HEK293 (cell line): ENCODE results near the gene SLC8A3.

Source experiments
- ZEB2 ChIP-seq: fragments of 450-650 bp; formaldehyde crosslinking; IDR thresholded peaks from 2 replicates; pipeline ENCODE4 v1.5.1; 2016; ENCODE audit warnings: missing biosample characterization, missing genetic modification characterization
- ZFP37 ChIP-seq: fragments of 450-650 bp; formaldehyde crosslinking; IDR thresholded peaks from 2 replicates; pipeline ENCODE4 v1.5.1; 2016; ENCODE audit warnings: missing biosample characterization, missing genetic modification characterization
- ZNF10 ChIP-seq: fragments of 450-650 bp; formaldehyde crosslinking; IDR thresholded peaks from 2 replicates; pipeline ENCODE4 v1.5.1; 2017; ENCODE audit warnings: missing biosample characterization, missing genetic modification characterization
- ZNF146 ChIP-seq: fragments of 450-650 bp; formaldehyde crosslinking; IDR thresholded peaks from 2 replicates; pipeline ENCODE4 v1.5.1; 2016; ENCODE audit warnings: missing biosample characterization, missing genetic modification characterization
- ZNF169 ChIP-seq: fragments of 450-650 bp; formaldehyde crosslinking; IDR thresholded peaks from 2 replicates; pipeline ENCODE4 v1.5.1; 2016; ENCODE audit warnings: missing biosample characterization, missing genetic modification characterization
- ZNF585B ChIP-seq: fragments of 450-650 bp; formaldehyde crosslinking; IDR thresholded peaks from 2 replicates; pipeline ENCODE4 v1.5.1; 2016; ENCODE audit warnings: missing biosample characterization, missing genetic modification characterization
- TF ChIP-seq, protein P1 (sequence below): fragments of 450-650 bp; formaldehyde crosslinking; IDR thresholded peaks from 2 replicates; pipeline ENCODE4 v1.5.1; 2016; ENCODE audit warnings: missing biosample characterization, missing genetic modification characterization
- TF ChIP-seq, protein P2 (sequence below): sonication (generic); formaldehyde crosslinking; IDR thresholded peaks from 2 replicates; pipeline ENCODE4 v1.8.1; 2022; ENCODE audit warnings: mild to moderate bottlenecking, moderate library complexity, missing genetic modification reagents
- TF ChIP-seq, protein P3 (sequence below): IDR thresholded peaks from 2 replicates; pipeline ENCODE4 v1.6.1; 2011; ENCODE audit warnings: mild to moderate bottlenecking, low read depth, low read length, borderline replicate concordance
- TF ChIP-seq, protein P4 (sequence below): fragments of 450-650 bp; formaldehyde crosslinking; IDR thresholded peaks from 2 replicates; pipeline ENCODE4; 2016; ENCODE audit warnings: missing biosample characterization, missing genetic modification characterization
- TF ChIP-seq, protein P5 (sequence below): fragments of 450-650 bp; formaldehyde crosslinking; IDR thresholded peaks from 2 replicates; pipeline ENCODE4 v1.5.1; 2016; ENCODE audit warnings: missing biosample characterization, missing genetic modification characterization

DNA sequence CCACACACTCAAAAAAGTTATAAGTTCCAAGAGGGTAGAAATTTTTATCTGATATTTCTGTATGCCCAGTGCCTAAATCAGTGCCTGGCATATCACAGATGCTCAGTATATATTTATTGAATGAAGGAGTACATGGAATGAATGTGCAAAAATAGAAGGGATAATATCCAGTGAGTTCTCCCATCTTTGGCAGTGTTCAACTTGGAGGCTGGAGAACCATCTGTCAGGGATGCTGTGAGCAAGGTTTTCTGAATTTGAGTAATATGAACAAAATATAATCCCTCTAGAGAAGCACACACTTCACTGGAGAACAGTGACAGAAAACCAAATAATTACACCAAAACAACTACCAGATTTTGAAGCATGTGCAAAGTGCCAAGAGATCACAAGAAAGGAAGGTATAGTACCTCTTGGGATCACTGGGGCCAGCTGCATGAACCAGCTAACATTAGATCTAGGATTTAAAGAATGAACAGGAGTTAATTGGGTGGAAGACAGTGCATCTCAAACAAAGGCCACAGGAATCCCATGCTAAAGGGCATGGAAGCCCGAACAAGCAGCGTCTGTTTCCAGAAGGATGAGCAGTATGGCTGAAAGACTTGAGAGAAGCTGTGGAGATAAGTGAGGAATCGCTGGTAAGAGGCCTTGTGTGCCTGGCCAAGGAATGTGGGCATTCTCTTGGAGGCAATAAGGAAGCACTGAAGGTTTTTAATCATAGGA is 11.5 kb downstream of the SLC8A3 start:
- TF ChIP-seq ZNF10 (tag by site-specific recombination) (no peak), ZNF169 (tag by site-specific recombination) (no peak), ZFP37 (tag by site-specific recombination) (no peak), ZEB2 (tag by site-specific recombination) (no peak), ZNF585B (tag by site-specific recombination) (no peak), ZNF146 (tag by site-specific recombination) (no peak)
- TF ChIP-seq, protein P1, sequence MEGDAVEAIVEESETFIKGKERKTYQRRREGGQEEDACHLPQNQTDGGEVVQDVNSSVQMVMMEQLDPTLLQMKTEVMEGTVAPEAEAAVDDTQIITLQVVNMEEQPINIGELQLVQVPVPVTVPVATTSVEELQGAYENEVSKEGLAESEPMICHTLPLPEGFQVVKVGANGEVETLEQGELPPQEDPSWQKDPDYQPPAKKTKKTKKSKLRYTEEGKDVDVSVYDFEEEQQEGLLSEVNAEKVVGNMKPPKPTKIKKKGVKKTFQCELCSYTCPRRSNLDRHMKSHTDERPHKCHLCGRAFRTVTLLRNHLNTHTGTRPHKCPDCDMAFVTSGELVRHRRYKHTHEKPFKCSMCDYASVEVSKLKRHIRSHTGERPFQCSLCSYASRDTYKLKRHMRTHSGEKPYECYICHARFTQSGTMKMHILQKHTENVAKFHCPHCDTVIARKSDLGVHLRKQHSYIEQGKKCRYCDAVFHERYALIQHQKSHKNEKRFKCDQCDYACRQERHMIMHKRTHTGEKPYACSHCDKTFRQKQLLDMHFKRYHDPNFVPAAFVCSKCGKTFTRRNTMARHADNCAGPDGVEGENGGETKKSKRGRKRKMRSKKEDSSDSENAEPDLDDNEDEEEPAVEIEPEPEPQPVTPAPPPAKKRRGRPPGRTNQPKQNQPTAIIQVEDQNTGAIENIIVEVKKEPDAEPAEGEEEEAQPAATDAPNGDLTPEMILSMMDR (tag by site-specific recombination) = no peak
- TF ChIP-seq, protein P2, sequence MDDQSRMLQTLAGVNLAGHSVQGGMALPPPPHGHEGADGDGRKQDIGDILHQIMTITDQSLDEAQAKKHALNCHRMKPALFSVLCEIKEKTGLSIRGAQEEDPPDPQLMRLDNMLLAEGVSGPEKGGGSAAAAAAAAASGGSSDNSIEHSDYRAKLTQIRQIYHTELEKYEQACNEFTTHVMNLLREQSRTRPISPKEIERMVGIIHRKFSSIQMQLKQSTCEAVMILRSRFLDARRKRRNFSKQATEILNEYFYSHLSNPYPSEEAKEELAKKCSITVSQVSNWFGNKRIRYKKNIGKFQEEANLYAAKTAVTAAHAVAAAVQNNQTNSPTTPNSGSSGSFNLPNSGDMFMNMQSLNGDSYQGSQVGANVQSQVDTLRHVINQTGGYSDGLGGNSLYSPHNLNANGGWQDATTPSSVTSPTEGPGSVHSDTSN = no peak
- TF ChIP-seq, protein P3, sequence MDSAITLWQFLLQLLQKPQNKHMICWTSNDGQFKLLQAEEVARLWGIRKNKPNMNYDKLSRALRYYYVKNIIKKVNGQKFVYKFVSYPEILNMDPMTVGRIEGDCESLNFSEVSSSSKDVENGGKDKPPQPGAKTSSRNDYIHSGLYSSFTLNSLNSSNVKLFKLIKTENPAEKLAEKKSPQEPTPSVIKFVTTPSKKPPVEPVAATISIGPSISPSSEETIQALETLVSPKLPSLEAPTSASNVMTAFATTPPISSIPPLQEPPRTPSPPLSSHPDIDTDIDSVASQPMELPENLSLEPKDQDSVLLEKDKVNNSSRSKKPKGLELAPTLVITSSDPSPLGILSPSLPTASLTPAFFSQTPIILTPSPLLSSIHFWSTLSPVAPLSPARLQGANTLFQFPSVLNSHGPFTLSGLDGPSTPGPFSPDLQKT = no peak
- TF ChIP-seq, protein P4, sequence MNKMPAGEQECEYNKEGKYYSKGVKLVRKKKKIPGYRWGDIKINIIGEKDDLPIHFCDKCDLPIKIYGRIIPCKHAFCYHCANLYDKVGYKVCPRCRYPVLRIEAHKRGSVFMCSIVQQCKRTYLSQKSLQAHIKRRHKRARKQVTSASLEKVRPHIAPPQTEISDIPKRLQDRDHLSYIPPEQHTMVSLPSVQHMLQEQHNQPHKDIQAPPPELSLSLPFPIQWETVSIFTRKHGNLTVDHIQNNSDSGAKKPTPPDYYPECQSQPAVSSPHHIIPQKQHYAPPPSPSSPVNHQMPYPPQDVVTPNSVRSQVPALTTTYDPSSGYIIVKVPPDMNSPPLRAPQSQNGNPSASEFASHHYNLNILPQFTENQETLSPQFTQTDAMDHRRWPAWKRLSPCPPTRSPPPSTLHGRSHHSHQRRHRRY (tag by site-specific recombination) = no peak
- TF ChIP-seq, protein P5, sequence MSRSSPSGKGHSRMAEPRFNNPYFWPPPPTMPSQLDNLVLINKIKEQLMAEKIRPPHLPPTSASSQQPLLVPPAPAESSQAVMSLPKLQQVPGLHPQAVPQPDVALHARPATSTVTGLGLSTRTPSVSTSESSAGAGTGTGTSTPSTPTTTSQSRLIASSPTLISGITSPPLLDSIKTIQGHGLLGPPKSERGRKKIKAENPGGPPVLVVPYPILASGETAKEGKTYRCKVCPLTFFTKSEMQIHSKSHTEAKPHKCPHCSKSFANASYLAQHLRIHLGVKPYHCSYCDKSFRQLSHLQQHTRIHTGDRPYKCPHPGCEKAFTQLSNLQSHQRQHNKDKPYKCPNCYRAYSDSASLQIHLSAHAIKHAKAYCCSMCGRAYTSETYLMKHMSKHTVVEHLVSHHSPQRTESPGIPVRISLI = no peak
